GM12891 (cell line): ENCODE measurements around the gene SLCO3A1.

Source experiments
- POLR2A ChIP-seq: IDR thresholded peaks from 2 replicates; pipeline ENCODE4 v1.6.1; 2011; ENCODE audit warnings: low read depth, low read length, control low read depth
- POLR2AphosphoS5 ChIP-seq: IDR thresholded peaks from 2 replicates; pipeline ENCODE4 v1.6.1; 2011; ENCODE audit warnings: low read depth, low read length, control low read depth
- TAF1 ChIP-seq: IDR thresholded peaks from 2 replicates; pipeline ENCODE4 v1.6.1; 2011; ENCODE audit warnings: low read depth, low read length, control low read depth

DNA sequence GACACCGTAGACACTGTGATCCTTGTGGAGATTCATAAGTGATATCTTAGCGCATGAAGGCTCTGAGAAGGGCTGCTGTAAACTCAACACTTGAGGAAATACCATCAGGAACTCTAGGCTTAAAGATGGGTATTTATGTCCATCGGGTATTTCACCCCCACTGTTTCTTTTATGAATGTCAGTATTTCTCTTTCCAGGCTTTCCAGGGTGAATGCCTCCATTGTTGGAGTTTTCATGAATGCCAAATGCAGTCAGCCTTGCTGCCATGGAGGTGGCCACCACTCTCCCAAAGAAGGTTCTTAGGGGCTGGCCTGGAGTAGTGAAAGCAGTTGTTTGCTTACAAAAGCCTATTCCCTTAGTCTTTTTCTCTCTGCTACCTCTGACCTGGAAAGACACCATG, 259.2 kb downstream of the SLCO3A1 start:
- no peak for TF ChIP-seq POLR2A
- no peak for TF ChIP-seq TAF1
- no peak for TF ChIP-seq POLR2AphosphoS5
